Activated effector memory CD4-positive, alpha-beta T cell treated with Interleukin-2 at 50 U/mL for 16 hours (primary cell): ENCODE data around the gene JOSD1.
A peak's percentile ranks its signal among the peaks of the same experiment; 100 is the strongest.
"Not testable (repeated sequence)": the region's sequence is repeated elsewhere in the genome, so short reads cannot be mapped to it uniquely, and the experiment has no call there.

Experiments used
- DNase-seq: peaks from one replicate; pipeline ENCODE4 v3.0.0-alpha.2; 2020

JOSD1 gene

DNA sequence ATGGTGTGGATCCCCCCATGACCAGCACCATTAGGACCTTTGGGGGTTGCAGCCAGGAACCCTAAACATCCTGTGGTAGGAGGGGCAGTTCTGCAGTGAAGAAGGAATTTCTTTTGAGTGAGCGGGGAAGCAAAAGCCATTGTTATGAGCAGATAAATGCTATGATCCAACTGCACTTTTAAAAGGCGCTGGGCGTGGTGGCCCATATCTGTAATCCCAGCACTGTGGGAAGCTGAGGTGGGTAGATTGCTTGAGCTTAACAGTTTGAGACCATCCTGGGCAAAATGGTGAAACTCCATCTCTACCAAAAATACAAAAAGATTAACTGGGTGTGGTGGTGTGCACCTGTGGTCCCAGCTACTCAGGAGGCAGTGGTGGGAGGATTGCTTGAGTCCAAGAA is 24.9 kb downstream of the JOSD1 start:
- DNase-seq, result no peak

- no peak for DNase-seq
These were observed 25.9 kb downstream of the JOSD1 start for GRCh38 chr22:38674888-38675287.

GRCh38 chr22:38657045-38657909 is 43.5 kb downstream of the JOSD1 start:
- DNase-seq, result peak; percentile 21

- peak; percentile 81 for DNase-seq
These were observed 44.3 kb downstream of the JOSD1 start, which contains the start of the genes CBY1 and FAM227A for GRCh38 chr22:38656256-38657044. Gene CBY1, plus strand, starts transcription at chr22:38656638. Its CDS starts 11,417 bp downstream, at chr22:38668055. Gene FAM227A, minus strand, starts transcription at chr22:38656392. Its CDS starts 6,224 bp downstream, at chr22:38650168.

- DNase-seq, result no peak
These were observed 45.1 kb downstream of the JOSD1 start for GRCh38 chr22:38655519-38656255.

- DNase-seq, result no peak
These were observed 47.0 kb downstream of the JOSD1 start for GRCh38 chr22:38653741-38654140.

- DNase-seq, result no peak
These were observed 47.9 kb downstream of the JOSD1 start for GRCh38 chr22:38652859-38653258.

DNA sequence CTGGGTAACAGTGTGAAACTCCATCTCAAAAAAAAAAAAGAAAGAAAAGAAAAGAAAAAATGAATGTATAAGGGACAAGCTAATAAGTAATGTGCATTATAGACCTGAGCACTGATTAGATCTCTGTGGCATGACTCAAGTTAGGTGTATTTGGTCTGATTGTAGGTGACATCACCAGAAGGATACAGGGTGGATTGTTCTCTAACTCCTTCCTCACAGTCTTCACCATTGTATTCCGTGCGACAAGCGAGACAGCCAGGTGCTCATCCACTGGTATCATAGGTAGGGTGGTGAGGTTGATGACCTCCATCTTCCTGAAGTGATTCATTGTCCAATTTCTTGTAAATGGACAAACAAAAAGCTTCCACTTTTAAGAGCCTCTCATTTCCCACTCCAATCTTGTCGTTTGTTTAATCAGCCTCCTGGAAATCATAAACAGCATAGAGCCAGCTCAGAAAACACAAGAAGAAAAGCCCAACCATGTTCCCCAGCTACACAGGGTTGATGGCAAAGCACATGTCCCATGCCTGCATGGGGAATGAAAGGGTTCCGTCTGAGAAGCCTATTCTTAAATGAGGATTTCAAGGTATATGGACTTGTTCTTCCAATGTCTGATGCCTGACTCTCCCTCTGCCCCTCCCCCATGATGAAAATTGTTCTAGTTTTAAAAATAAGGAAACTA is 50.8 kb downstream of the JOSD1 start:
- no peak for DNase-seq

DNA sequence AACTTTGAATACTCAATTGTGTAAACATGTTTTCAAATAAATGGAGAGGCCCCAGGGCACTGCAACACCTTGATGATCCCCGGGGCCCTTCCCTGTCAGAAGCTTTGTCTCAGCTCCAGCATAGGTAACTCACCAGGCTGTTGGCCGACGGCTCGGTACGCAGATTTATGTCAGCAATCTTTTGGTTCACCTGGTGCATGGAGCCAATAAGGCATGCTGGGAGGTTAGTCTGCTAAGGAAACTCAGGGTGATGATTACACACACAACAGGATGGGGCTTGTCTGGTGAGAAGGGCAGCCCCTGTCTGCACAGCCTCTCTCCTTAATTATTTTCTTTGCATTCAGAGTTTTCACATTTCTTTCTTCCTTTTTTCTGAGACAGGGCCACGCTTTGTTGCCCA is 55.3 kb downstream of the JOSD1 start:
- DNase-seq, result no peak

GRCh38 chr22:38644245-38644644 is 56.5 kb downstream of the JOSD1 start:
- not testable (repeated sequence) for DNase-seq

DNA sequence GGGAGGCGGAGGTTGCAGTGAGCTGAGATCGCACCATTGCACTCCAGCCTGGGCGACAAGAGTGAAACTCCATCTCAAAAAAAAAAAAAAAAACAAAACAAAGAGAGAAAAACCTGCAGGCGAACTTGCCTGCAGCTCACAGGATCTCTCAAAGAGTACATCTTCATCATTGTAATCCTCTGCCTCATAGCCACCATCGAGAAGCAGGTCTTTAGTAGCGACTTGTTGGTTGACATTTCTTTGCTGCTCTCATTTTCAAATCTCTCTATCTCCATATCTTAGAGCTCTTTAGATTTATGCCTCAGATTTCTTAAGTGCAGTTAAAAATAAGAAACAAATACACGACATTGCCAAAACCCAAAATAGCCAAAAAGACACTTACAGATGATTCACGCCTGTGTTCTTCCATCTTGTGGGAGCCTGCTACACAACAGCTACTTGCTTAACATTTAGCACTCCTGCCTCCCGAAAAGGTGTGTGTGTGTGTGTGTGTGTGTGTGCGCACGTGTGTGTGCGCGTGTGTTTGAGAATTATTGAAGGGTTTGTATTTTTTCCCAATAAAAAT is 59.2 kb downstream of the JOSD1 start:
- DNase-seq, result no peak

- no peak for DNase-seq
These were observed 62.0 kb downstream of the JOSD1 start for GRCh38 chr22:38638728-38639127.

DNA sequence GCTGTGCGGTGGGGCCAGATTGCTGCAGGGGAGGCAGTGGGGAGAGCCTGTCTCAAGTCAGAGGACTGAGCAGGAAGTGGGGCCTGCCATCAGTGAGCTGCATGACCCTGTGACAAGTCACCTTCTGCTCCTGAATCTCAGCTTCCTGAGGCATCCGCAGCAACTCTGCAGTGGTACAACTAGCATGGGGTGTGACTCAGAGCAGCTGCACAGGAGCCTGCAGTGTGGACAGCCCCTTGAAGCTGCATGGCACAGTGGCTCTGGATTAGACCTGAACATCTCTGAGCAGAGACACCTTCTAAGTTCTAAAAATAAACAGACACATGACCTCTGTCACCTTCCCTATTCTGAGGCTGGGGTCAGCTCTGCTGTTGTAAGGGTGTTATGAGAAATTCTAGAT is 62.5 kb downstream of the JOSD1 start:
- DNase-seq, result no peak
